ENCODE results near the gene RPAP3.
A peak's percentile ranks its signal among the peaks of the same experiment; 100 is the strongest.

RPAP3 gene

GRCh38 chr12:47743311-47743860, 37.6 kb upstream of the RPAP3 start:
- DNase-seq (ENCODE audit: low read depth in 4 of 4, low spot score in 1 of 4): no peak

GRCh38 chr12:47742253-47742825, 36.5 kb upstream of the RPAP3 start:
- DNase-seq (ENCODE audit: low read depth in 4 of 4, low spot score in 1 of 4): peak; percentile 59 to 77 (median 62)

GRCh38 chr12:47741340-47741703, 35.5 kb upstream of the RPAP3 start:
- DNase-seq (ENCODE audit: low read depth in 4 of 4, low spot score in 1 of 4): peak in 1 of 4 experiments; percentile 14

GRCh38 chr12:47740606-47741339, 34.9 kb upstream of the RPAP3 start:
- DNase-seq (ENCODE audit: low read depth in 4 of 4, low spot score in 1 of 4): no peak

GRCh38 chr12:47739979-47740378, 34.1 kb upstream of the RPAP3 start:
- DNase-seq (ENCODE audit: low read depth in 4 of 4, low spot score in 1 of 4): no peak

GRCh38 chr12:47739297-47739696, 33.5 kb upstream of the RPAP3 start:
- DNase-seq (ENCODE audit: low read depth in 4 of 4, low spot score in 1 of 4): no peak

GRCh38 chr12:47737936-47738594, 32.2 kb upstream of the RPAP3 start:
- DNase-seq (ENCODE audit: low read depth in 4 of 4, low spot score in 1 of 4): no peak

- DNase-seq (ENCODE audit: low read depth in 4 of 4, low spot score in 1 of 4): no peak
These were observed 31.2 kb upstream of the RPAP3 start for GRCh38 chr12:47736877-47737676.

GRCh38 chr12:47736216-47736615, 30.4 kb upstream of the RPAP3 start:
- DNase-seq (ENCODE audit: low read depth in 4 of 4, low spot score in 1 of 4): no peak

GRCh38 chr12:47735649-47736048, 29.8 kb upstream of the RPAP3 start:
- no peak for DNase-seq (ENCODE audit: low read depth in 4 of 4, low spot score in 1 of 4)

GRCh38 chr12:47734725-47735480, 29.1 kb upstream of the RPAP3 start:
- DNase-seq (ENCODE audit: low read depth in 4 of 4, low spot score in 1 of 4): no peak

- no peak for DNase-seq (ENCODE audit: low read depth in 4 of 4, low spot score in 1 of 4)
These were observed 27.3 kb upstream of the RPAP3 start for GRCh38 chr12:47733142-47733541.

- DNase-seq (ENCODE audit: low read depth in 4 of 4, low spot score in 1 of 4): no peak
These were observed 26.7 kb upstream of the RPAP3 start for GRCh38 chr12:47732504-47732903.

GRCh38 chr12:47731723-47732122, 25.9 kb upstream of the RPAP3 start:
- DNase-seq (ENCODE audit: low read depth in 4 of 4, low spot score in 1 of 4): no peak

- DNase-seq (ENCODE audit: low read depth in 4 of 4, low spot score in 1 of 4): no peak
These were observed 24.5 kb upstream of the RPAP3 start for GRCh38 chr12:47730341-47730744.

- no peak for DNase-seq (ENCODE audit: low read depth in 4 of 4, low spot score in 1 of 4)
These were observed 23.4 kb upstream of the RPAP3 start for GRCh38 chr12:47729233-47729632.

- no peak for DNase-seq (ENCODE audit: low read depth in 4 of 4, low spot score in 1 of 4)
These were observed 20.1 kb upstream of the RPAP3 start for GRCh38 chr12:47725893-47726292.

- DNase-seq (ENCODE audit: low read depth in 4 of 4, low spot score in 1 of 4): no peak
These were observed 19.4 kb upstream of the RPAP3 start, which contains the start of gene ENDOU for GRCh38 chr12:47725091-47725772. Gene ENDOU (minus strand): TSS chr12:47725490. CDS start chr12:47725413, 77 bp downstream.

- no peak for DNase-seq (ENCODE audit: low read depth in 4 of 4, low spot score in 1 of 4)
These were observed 17.3 kb upstream of the RPAP3 start for GRCh38 chr12:47722941-47723631.

Measured in stimulated activated CD4-positive, alpha-beta T cell treated with anti-CD3 and anti-CD28 coated beads, Interleukin-1b, Interleukin-23, amount 100 ng/mL, for 24 hours (primary cell).